ENCODE measurements around the gene ATF1.
A peak's percentile ranks its signal among the peaks of the same experiment; 100 is the strongest.
"Not testable (repeated sequence)": the region's sequence is repeated elsewhere in the genome, so short reads cannot be mapped to it uniquely, and the experiment has no call there.

Gene ATF1

DNA sequence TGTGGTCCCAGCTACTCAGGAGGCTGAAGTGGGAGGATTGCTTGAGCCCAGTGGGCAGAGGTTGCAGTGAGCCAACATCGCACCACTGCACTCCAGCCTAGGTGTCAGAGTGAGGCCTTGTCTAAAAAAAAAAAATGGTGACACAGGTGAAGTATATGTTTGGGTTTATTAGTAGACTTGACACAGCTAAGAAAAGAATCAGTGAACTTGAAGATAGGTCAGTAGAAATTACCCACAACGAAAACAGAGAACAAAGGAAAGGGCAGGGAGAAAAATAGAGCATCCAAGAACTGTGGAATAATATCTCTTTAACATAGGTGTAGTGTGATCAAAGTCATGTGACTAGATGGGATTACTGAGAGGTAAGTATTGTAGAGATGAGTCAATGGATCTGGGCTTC lies 23.7 kb downstream of the ATF1 start:
- DNase-seq (ENCODE audit: low read depth), result no peak
- TF ChIP-seq, protein P1, sequence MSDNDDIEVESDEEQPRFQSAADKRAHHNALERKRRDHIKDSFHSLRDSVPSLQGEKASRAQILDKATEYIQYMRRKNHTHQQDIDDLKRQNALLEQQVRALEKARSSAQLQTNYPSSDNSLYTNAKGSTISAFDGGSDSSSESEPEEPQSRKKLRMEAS (IDR thresholded peaks at IDR 0.05; ENCODE audit: low read depth, low read length), result no peak
- TF ChIP-seq, protein P2, sequence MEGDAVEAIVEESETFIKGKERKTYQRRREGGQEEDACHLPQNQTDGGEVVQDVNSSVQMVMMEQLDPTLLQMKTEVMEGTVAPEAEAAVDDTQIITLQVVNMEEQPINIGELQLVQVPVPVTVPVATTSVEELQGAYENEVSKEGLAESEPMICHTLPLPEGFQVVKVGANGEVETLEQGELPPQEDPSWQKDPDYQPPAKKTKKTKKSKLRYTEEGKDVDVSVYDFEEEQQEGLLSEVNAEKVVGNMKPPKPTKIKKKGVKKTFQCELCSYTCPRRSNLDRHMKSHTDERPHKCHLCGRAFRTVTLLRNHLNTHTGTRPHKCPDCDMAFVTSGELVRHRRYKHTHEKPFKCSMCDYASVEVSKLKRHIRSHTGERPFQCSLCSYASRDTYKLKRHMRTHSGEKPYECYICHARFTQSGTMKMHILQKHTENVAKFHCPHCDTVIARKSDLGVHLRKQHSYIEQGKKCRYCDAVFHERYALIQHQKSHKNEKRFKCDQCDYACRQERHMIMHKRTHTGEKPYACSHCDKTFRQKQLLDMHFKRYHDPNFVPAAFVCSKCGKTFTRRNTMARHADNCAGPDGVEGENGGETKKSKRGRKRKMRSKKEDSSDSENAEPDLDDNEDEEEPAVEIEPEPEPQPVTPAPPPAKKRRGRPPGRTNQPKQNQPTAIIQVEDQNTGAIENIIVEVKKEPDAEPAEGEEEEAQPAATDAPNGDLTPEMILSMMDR (IDR thresholded peaks at IDR 0.05; ENCODE audit: low read depth, low read length), result no peak
- TF ChIP-seq MYC (IDR thresholded peaks at IDR 0.05; ENCODE audit: low read depth, low read length), result no peak
- H3K4me3 ChIP-seq (ENCODE audit: low read depth, low read length), result no peak overlapping the region

DNA sequence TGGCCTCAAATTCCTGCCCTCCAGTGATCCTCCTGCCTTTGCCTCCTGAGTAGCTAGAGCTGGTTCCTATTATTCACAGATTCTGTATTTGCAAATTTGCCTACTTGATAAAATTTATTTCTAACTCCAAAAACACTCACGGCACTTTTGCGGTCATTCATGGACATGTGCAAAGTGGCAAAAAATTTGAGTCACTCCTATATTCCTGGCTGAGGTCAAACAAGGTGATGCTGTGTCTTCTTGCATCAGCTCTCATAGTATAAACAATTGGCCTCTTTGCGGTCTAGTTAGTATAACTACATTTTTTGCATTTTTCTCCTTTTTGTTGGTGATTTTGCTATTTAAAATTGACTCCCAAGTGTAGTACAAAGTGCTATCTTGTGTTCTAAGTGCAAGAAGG lies 24.7 kb downstream of the ATF1 start:
- no peak for DNase-seq (ENCODE audit: low read depth)
- H3K4me3 ChIP-seq (ENCODE audit: low read depth, low read length), result no peak overlapping the region
- TF ChIP-seq POLR2A (IDR thresholded peaks at IDR 0.05; ENCODE audit: extremely low read depth, insufficient read length) (no peak), MYC (IDR thresholded peaks at IDR 0.05; ENCODE audit: low read depth, low read length) (no peak)
- TF ChIP-seq, protein P2 (IDR thresholded peaks at IDR 0.05; ENCODE audit: low read depth, low read length), result no peak
- TF ChIP-seq, protein P1 (IDR thresholded peaks at IDR 0.05; ENCODE audit: low read depth, low read length), result no peak

DNA sequence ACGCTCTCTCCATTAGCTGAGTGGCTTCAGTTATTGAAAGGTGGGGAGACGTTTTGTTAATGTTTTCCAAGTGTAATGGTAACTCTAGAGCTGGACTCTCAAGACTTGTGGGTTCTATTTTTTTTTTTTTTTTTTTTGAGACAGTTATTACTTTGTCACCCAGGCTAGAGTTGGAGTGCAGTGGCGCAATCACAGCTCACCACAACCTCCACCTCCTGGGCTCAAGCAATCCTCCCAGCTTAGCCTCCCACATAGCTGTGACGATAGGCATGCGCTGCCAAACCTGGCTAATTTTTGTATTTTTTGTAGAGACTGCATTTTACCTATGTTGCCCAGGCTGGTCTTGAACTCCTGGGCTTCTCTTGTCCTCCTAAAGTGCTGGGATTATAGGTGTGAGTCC lies 26.2 kb downstream of the ATF1 start:
- H3K4me3 ChIP-seq (ENCODE audit: low read depth, low read length), result no peak overlapping the region
- DNase-seq (ENCODE audit: low read depth), result peak; percentile 72
- TF ChIP-seq, protein P2 (IDR thresholded peaks at IDR 0.05; ENCODE audit: low read depth, low read length), result no peak
- TF ChIP-seq POLR2A (IDR thresholded peaks at IDR 0.05; ENCODE audit: extremely low read depth, insufficient read length) (no peak), MYC (IDR thresholded peaks at IDR 0.05; ENCODE audit: low read depth, low read length) (no peak)
- TF ChIP-seq, protein P1 (IDR thresholded peaks at IDR 0.05; ENCODE audit: low read depth, low read length), result no peak

DNA sequence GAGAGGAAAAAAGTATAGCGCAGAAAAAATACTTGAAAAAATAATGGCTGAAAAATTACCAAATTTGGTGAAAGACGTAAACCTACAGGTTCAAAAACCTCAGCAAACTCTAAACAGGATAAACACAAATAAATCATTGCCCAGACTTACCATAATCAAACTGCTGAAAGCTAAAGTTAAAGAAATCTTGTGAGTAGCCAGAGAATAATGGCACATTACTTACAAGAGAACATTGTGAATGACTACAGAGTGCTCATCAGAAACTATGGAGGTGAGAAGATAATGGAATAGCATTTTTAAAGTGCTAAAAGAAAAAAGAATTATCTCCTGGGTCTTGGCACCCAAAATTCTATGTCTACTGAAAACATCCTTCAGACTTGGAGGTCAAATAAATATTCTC lies 36.0 kb downstream of the ATF1 start:
- DNase-seq (ENCODE audit: low read depth), result peak; percentile 30
- TF ChIP-seq, protein P1 (IDR thresholded peaks at IDR 0.05; ENCODE audit: low read depth, low read length), result no peak

DNA sequence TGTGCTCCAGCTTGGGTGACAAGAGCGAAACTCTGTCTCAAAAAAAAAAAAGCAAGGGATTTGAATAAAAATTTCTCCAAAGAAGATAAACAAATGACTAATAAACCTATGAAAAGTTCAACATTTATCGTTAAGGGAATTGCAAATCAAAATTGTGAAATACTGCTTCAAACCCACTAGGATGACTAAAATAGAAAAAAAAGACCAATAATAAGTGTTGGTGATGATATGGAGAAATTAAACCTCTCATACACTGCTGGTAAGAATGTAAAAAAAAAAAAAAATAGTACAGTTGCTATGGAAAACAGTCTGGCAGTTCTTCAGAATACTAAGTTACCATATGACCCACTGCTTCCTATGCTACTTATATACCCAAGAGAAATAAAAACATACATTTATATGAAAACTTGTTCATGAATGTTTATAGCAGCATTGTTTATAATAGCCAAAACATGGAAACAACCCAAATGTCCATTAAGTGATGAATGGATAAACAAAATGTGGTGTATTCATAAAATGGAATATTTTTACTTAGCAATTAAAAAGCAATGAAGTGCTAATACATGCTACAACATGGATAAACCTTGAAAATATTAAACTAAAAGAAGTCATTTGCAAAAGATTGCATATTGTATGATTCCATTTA lies 39.5 kb downstream of the ATF1 start:
- no peak for DNase-seq (ENCODE audit: low read depth)
- no peak for TF ChIP-seq POLR2A (IDR thresholded peaks at IDR 0.05; ENCODE audit: extremely low read depth, insufficient read length)
- TF ChIP-seq, protein P2 (IDR thresholded peaks at IDR 0.05; ENCODE audit: low read depth, low read length), result no peak
- TF ChIP-seq, protein P1 (IDR thresholded peaks at IDR 0.05; ENCODE audit: low read depth, low read length), result no peak
- no peak for TF ChIP-seq MYC (IDR thresholded peaks at IDR 0.05; ENCODE audit: low read depth, low read length)
- H3K4me3 ChIP-seq (ENCODE audit: low read depth, low read length), result no peak overlapping the region

More for the DNA sequence above, 36.0 kb downstream of the ATF1 start:
- H3K4me3 ChIP-seq (ENCODE audit: low read depth, low read length), result no peak overlapping the region

DNA sequence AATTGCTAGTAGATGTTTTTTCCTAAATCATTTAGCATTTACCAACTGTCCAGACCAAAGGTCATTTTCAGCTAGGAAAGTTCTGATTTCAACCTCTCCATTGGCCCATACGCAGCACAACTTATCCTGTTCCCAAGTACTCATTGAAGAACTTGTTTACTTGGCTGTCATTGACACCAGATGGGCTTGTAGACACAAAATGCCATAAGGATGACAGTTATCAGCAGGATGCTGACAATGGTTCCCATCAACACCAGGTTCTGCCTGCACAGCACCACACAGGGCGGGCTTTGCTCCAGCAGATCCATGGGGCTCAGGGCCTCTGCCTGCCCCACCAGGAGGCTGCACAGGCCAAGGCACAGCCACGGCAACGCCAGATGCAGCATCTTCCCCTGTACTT lies 42.3 kb downstream of the ATF1 start:
- no peak overlapping the region for H3K4me3 ChIP-seq (ENCODE audit: low read depth, low read length)
- TF ChIP-seq, protein P1 (IDR thresholded peaks at IDR 0.05; ENCODE audit: low read depth, low read length), result no peak
- TF ChIP-seq MYC (IDR thresholded peaks at IDR 0.05; ENCODE audit: low read depth, low read length), result no peak
- no peak for TF ChIP-seq POLR2A (IDR thresholded peaks at IDR 0.05; ENCODE audit: extremely low read depth, insufficient read length)
- DNase-seq (ENCODE audit: low read depth), result no peak

DNA sequence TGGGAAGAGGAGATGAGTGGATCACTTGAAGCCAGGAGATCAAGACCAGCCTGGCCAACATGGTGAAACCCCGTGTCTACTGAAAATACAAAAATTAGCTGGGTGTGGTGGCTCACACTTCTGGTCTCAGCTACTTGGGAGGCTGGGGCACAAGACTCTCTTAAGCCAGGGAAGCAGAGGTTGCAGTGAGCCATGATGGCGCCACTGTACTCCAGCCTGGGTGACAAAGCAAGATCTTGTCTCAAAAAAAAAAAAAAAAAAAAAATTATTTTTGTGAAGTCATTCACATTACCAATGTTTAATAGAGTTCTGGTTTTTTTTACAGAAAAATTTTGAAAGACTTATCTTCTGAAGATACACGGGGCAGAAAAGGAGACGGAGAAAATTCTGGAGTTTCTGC lies 45.2 kb downstream of the ATF1 start:
- H3K4me3 ChIP-seq (ENCODE audit: low read depth, low read length); DNase-seq (ENCODE audit: low read depth): not testable (repeated sequence)

DNA sequence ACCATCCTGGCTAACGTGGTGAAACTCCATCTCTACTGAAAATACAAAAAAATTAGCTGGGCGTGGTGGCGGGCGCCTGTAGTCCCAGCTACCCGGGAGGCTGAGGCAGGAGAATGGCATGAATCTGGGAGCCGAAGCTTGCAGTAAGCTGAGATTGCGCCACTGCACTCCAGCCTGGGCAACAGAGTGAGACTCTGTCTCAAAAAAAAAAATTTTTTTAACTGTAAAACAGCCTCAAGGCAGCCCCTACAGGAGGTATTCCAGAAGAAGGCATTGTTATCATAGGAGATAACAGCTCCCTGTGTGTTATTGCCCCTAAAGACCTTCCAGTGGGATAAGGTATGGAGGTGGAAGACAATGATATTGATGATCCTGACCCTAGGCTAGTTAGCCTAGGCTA lies 51.0 kb downstream of the ATF1 start:
- H3K4me3 ChIP-seq (ENCODE audit: low read depth, low read length); DNase-seq (ENCODE audit: low read depth): not testable (repeated sequence)

Measured in NB4 (cell line).